DOHH2 (cell line): ENCODE measurements around the gene HSD17B12.

Source experiments
- EZH2phosphoT487 ChIP-seq: fragments of 200-600 bp; sonication (generic); IDR thresholded peaks from 2 replicates; pipeline ENCODE4 v1.6.1; 2017; ENCODE audit warnings: borderline replicate concordance, mild to moderate bottlenecking, antibody characterized with exemption, low read length, moderate library complexity, mixed read lengths
- TF ChIP-seq, protein P1 (sequence below): fragments of 200-600 bp; sonication (generic); IDR thresholded peaks from one replicate; pipeline ENCODE4 v1.5.1; 2014; ENCODE audit warnings: antibody characterized with exemption, mild to moderate bottlenecking, low read depth, low read length; ENCODE audit not compliant: poor library complexity, severe bottlenecking

- TF ChIP-seq, protein P1, sequence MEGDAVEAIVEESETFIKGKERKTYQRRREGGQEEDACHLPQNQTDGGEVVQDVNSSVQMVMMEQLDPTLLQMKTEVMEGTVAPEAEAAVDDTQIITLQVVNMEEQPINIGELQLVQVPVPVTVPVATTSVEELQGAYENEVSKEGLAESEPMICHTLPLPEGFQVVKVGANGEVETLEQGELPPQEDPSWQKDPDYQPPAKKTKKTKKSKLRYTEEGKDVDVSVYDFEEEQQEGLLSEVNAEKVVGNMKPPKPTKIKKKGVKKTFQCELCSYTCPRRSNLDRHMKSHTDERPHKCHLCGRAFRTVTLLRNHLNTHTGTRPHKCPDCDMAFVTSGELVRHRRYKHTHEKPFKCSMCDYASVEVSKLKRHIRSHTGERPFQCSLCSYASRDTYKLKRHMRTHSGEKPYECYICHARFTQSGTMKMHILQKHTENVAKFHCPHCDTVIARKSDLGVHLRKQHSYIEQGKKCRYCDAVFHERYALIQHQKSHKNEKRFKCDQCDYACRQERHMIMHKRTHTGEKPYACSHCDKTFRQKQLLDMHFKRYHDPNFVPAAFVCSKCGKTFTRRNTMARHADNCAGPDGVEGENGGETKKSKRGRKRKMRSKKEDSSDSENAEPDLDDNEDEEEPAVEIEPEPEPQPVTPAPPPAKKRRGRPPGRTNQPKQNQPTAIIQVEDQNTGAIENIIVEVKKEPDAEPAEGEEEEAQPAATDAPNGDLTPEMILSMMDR, result no peak
- no peak for TF ChIP-seq EZH2phosphoT487
These were observed 48.8 kb upstream of the HSD17B12 start for GRCh38 chr11:43631732-43632131.
